NK-92 (cell line): ENCODE measurements around the gene TM9SF3.
"Not testable (repeated sequence)": the region's sequence is repeated elsewhere in the genome, so short reads cannot be mapped to it uniquely, and the experiment has no call there.

ENCODE experiments used
- DNase-seq: peaks from one replicate; lab custom pipeline; 2025; ENCODE audit not compliant: unreplicated experiment; lab: John Stamatoyannopoulos, UW

TM9SF3 gene

GRCh38 chr10:96570511-96570910 lies 16.3 kb downstream of the TM9SF3 start:
- no peak for DNase-seq

GRCh38 chr10:96568402-96568801 lies 18.4 kb downstream of the TM9SF3 start:
- no peak for DNase-seq

- no peak for DNase-seq
Measured at GRCh38 chr10:96565774-96566173, 21.0 kb downstream of the TM9SF3 start.

- DNase-seq: no peak
Measured at GRCh38 chr10:96560966-96561887, 25.6 kb downstream of the TM9SF3 start.

GRCh38 chr10:96560489-96560888 lies 26.3 kb downstream of the TM9SF3 start:
- no peak for DNase-seq

- no peak for DNase-seq
Measured at GRCh38 chr10:96556003-96556402, 30.8 kb downstream of the TM9SF3 start.

- DNase-seq: no peak
Measured at GRCh38 chr10:96555330-96555729, 31.5 kb downstream of the TM9SF3 start.

GRCh38 chr10:96548589-96548988 lies 38.2 kb downstream of the TM9SF3 start:
- no peak for DNase-seq

- DNase-seq: not testable (repeated sequence)
Measured at GRCh38 chr10:96545558-96545957, 41.3 kb downstream of the TM9SF3 start.

GRCh38 chr10:96541921-96542320 lies 44.9 kb downstream of the TM9SF3 start:
- DNase-seq: no peak

- DNase-seq: no peak
Measured at GRCh38 chr10:96540240-96540639, 46.6 kb downstream of the TM9SF3 start.

- DNase-seq: no peak
Measured at GRCh38 chr10:96538683-96539082, 48.1 kb downstream of the TM9SF3 start.

GRCh38 chr10:96536129-96536528 lies 50.7 kb downstream of the TM9SF3 start:
- DNase-seq: no peak

GRCh38 chr10:96532523-96532922 lies 54.3 kb downstream of the TM9SF3 start:
- no peak for DNase-seq

- DNase-seq: no peak
Measured at GRCh38 chr10:96529634-96530279, 57.1 kb downstream of the TM9SF3 start.

- no peak for DNase-seq
Measured at GRCh38 chr10:96524741-96525140, 62.1 kb downstream of the TM9SF3 start.

GRCh38 chr10:96517284-96517683 lies 69.5 kb downstream of the TM9SF3 start:
- no peak for DNase-seq

GRCh38 chr10:96516337-96516736 lies 70.5 kb downstream of the TM9SF3 start:
- DNase-seq: no peak

GRCh38 chr10:96513698-96514561 lies 72.9 kb downstream of the TM9SF3 start, which contains the start of gene TLL2:
TLL2 (minus strand) TSS chr10:96513926; CDS start chr10:96513685, 241 bp downstream.
- no peak for DNase-seq

- no peak for DNase-seq
Measured at GRCh38 chr10:96513305-96513697, 73.5 kb downstream of the TM9SF3 start.
